Thyroid gland (tissue), 4 donors: ENCODE measurements around the gene CUL4A.

Experiments used
- POLR2A ChIP-seq, 2 donors: fragments of 450-650 bp; IDR thresholded peaks; one replicate each; pipeline ENCODE4 v1.6.1; 2017; ENCODE audit warnings: antibody characterized with exemption in 2 of 2, mild to moderate bottlenecking in 2 of 2, moderate library complexity in 1 of 2
- TF ChIP-seq, protein P1 (sequence below), 6 experiments: fragments of 200-600 bp in 3 of 6; fragments of 450-650 bp in 3 of 6; sonication (generic) in 3 of 6; IDR thresholded peaks; one replicate each; pipeline ENCODE4 v1.5.1; 2016 to 2019; ENCODE audit warnings: antibody characterized with exemption in 6 of 6, mild to moderate bottlenecking in 2 of 6, inconsistent platforms in 1 of 6, moderate library complexity in 1 of 6

DNA sequence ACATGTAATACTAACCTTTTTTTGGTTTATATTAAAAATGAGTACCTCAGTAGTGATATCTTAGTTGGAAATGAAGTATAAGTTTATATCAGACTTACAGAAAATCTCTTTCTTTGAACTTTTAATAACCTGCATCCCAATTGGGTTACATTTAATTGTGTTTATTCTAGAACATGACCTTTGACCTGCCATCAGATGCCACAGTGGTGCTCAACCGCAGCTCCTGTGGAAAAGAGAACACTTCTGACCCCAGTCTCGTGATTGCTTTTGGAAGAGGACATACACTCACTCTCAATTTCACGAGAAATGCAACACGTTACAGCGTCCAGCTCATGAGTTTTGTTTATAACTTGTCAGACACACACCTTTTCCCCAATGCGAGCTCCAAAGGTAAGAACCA lies 100.1 kb downstream of the CUL4A start:
- TF ChIP-seq, protein P1, sequence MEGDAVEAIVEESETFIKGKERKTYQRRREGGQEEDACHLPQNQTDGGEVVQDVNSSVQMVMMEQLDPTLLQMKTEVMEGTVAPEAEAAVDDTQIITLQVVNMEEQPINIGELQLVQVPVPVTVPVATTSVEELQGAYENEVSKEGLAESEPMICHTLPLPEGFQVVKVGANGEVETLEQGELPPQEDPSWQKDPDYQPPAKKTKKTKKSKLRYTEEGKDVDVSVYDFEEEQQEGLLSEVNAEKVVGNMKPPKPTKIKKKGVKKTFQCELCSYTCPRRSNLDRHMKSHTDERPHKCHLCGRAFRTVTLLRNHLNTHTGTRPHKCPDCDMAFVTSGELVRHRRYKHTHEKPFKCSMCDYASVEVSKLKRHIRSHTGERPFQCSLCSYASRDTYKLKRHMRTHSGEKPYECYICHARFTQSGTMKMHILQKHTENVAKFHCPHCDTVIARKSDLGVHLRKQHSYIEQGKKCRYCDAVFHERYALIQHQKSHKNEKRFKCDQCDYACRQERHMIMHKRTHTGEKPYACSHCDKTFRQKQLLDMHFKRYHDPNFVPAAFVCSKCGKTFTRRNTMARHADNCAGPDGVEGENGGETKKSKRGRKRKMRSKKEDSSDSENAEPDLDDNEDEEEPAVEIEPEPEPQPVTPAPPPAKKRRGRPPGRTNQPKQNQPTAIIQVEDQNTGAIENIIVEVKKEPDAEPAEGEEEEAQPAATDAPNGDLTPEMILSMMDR (IDR thresholded peaks at IDR 0.05), result no peak
- TF ChIP-seq POLR2A (IDR thresholded peaks at IDR 0.05), result no peak
